ENCODE data around the gene THOP1. TPM values are rescaled to one million over a fixed set of nuclear protein-coding genes. Genes with fewer than 3 reads are reported as not detected.

THOP1 gene
- total RNA-seq, 2 experiments from 2014 or later, result 126 TPM

DNA sequence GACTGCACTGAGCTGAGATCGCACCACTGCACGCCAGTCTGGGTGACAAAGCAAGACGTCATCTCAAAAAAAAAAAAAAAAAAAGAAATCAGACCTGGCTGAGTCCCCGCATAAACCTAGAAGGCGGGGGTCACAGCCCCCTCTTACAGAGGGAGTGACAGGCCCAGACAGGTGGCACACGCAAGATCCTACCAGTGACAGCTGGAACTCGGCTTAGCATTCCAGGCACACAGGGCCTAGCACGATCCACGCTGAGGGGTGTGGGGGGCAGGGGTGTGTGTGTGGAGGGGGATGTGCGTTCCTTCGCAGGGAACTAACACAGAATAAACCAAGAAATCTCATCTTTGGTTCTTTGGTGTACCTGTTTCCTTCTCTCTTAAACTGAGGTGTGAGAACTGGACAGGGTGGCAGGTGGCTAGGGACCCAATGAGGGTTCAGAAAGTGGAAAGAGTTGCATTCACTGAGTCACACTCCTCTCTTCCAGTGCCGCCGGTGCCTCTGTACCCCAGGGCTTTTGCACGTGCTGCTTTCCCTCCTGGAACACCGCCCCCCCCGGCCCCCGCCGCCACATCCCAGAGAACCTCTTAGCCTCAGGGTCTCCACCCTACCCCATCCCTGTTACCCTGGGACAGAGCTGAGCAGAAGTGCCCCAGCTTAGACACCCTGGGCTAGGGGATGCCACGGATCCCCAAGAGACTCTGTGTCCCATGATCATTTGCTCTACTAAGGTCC, 7.2 kb upstream of the THOP1 start:
- Mint-ChIP-seq H3K4me3 (no peak overlapping the region), H3K36me3 (peaks cover 4% of the 10 kb centered on the region), H3K4me1 (ENCODE audit: low read depth) (peaks cover 54% of the 10 kb centered on the region), H3K27me3 (no peaks in the 10 kb centered on the region), H3K27ac (no peak overlapping the region), H3K9me3 (no peaks in the 10 kb centered on the region)
- ChIA-PET CTCF (no interaction called here), POLR2A (no interaction called here)
- intact Hi-C loops (cut with micrococcal nuclease), result no loop called here
- DNase-seq, result no peak

DNA sequence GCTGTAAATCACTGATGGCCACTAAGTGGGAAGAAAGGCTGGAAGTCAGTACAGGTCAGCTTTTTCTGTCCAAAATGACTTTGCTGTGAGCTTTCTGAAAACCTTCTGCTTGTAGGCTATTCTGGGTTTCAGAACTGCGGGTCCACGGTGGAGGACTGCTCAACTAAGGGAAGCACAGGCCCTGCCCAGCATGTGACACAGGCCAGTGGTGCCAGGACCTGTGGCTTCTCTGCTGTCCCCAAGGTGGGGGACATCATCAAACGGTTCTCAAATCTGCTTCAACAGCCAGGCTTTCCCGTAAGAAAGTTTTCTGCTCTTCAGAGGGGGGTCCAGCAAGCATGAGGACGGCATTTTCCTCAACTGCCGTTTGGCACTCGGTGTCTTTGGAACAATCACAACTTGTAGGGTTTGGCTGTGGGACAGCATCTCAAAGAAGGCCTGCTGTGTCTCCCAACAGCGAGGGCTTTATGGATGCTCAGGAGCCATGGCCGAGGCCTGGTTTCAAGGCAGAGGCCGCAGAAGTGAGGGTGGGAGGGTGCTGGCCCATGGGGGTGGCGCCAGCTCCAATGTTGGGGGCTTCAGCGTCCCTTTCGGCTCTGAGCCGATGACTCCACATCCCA, 6.1 kb upstream of the THOP1 start:
- intact Hi-C loops (cut with micrococcal nuclease), result no loop called here
- Mint-ChIP-seq H3K36me3 (peaks cover 4% of the 10 kb centered on the region), H3K4me3 (no peak overlapping the region), H3K27me3 (no peaks in the 10 kb centered on the region), H3K4me1 (ENCODE audit: low read depth) (peaks cover 60% of the 10 kb centered on the region), H3K27ac (no peak overlapping the region), H3K9me3 (no peaks in the 10 kb centered on the region)
- ChIA-PET POLR2A (no interaction called here), CTCF (no interaction called here)
- DNase-seq, result no peak

DNA sequence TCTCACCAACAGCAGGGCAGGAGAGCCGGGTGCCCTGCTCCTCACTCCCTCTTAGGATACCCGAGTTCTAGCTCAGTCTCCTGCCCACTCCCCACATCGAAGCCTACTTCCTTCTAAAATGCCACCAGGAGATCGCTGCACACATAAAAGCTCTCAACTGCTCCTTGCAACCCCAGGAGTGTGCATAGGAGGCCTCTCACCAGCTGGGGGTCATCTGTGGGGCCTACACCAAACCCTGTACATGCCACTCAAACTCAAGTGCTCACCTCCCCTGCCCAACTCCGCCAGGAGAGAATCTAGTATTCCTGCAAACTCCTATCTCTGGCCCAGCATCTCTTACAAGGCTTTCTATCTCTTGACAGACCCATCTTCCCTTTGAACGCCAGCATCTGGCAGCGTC, 5.0 kb upstream of the THOP1 start:
- no peak overlapping the region for H3K4me3 Mint-ChIP-seq

DNA sequence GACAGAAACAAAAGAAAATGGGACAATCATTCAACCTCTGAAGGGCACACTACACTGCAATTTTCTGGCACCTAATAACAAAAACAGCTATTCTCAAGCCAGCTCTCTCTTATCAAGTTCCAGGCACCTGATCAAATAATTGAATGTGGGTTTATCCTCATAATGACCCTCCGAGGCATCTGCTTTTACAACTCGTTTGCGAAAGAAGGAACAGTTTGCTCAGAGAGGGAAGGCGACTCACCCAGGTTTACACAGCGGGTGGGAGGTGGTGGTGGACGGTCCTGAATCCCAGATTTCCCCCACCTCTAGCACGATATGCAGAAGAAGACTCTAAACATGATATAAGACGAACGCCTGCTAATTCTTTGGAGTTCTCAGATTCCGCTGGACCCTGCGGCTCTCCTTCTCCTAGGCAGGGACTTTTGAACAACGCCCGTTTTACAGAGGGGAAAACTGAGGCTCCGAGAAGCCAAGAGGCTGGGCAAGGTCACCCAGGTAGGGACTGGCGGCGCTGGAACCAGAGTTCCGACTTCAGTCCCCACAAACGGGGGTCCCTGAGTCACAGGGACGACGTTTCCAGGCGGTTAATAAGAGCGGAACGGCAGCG, 2.9 kb upstream of the THOP1 start:
- Mint-ChIP-seq H3K4me3 (peak overlapping the region; percentile 89), H3K36me3 (peaks cover 8% of the 10 kb centered on the region), H3K4me1 (ENCODE audit: low read depth) (peaks cover 52% of the 10 kb centered on the region), H3K9me3 (no peaks in the 10 kb centered on the region), H3K27ac (peak overlapping the region; percentile 66), H3K27me3 (no peaks in the 10 kb centered on the region)
- ChIA-PET CTCF (interaction anchor here (0.6 to 1.8 kb wide), 7 partner anchors 33 to 171 kb away, joined by 3 to 8 read pairs (median 4); no protein-coding TSS in a partner anchor), POLR2A (interaction anchor here (1.3 kb wide), 1 partner anchor 306 kb away, joined by 3 read pairs; no protein-coding TSS in a partner anchor)
- peak; percentile 38 for DNase-seq
- intact Hi-C loops (cut with micrococcal nuclease), result loop anchor here (10.0 kb wide), 1 partner anchor 722 kb away; the partner anchor contains the start of genes DOHH and FZR1

More for the DNA sequence above, 5.0 kb upstream of the THOP1 start:
- ChIA-PET POLR2A (no interaction called here), CTCF (interaction anchor here (0.9 to 1.9 kb wide), 2 partner anchors 82 to 132 kb away, joined by 3 to 5 read pairs; no protein-coding TSS in a partner anchor)
- no peak overlapping the region for H3K27ac Mint-ChIP-seq
- H3K9me3 Mint-ChIP-seq, result no peaks in the 10 kb centered on the region
- peaks cover 53% of the 10 kb centered on the region for H3K4me1 Mint-ChIP-seq (ENCODE audit: low read depth)
- H3K27me3 Mint-ChIP-seq, result no peaks in the 10 kb centered on the region
- peaks cover 2% of the 10 kb centered on the region for H3K36me3 Mint-ChIP-seq
- intact Hi-C loops (cut with micrococcal nuclease), result loop anchor here (10.0 kb wide), 1 partner anchor 725 kb away; the partner anchor contains the start of genes DOHH and FZR1
- no peak for DNase-seq

DNA sequence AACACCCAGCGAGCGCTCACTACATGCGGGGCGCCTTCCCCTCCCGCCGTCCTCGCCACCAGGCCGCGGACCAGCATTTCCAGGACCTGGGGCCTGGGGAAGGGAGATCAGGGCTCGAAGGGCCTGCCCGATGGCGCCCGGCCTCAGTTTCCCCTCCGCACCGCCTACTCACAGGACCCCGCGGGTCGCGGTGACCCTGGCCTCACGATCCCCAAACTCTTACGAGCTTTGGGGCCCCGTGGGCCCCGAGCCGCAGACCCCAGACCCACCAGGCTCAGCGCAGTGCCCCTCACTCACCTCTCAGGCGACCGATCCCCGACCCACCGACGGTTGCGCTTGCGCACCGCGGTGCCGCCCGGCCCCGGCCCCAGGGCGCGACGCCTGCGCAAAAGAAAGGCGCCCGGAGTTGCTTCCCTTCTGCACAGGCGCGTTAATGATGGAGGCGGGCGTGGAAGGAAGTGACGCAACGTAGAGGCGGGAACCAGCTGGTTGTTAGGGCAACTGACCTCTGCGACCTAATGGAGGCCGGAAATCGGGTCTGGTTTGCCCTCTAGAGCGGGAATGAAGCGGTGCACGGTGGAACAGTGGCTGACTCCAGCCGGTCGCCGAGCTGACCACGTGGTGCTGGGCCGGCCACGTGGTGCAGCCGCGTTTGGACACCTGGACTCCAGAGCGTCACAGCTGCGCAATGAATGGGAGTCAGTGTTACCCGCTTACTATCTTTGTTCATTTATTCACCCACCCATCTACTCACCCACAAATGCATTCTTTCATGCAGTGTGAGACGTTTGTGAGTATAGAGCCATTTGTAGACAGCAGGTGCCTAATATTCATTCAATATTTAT, 2.1 kb upstream of the THOP1 start, which contains the start of gene SGTA:
Gene SGTA (minus strand): TSS at position 338 of the 845 bp plus-strand sequence. CDS start 14,205 bp downstream, outside the sequence.
- H3K4me1 Mint-ChIP-seq (ENCODE audit: low read depth), result peaks cover 57% of the 10 kb centered on the region
- intact Hi-C loops (cut with micrococcal nuclease), result loop anchor here (1.0 to 10.0 kb wide), 3 partner anchors 43 to 722 kb away; partner anchors contain the start of genes DOHH, FZR1, NCLN and SLC39A3
- no peaks in the 10 kb centered on the region for H3K9me3 Mint-ChIP-seq
- CTCF ChIA-PET, result interaction anchor here (0.6 to 1.8 kb wide), 5 partner anchors 24 to 140 kb away, joined by 3 to 6 read pairs (median 3); no protein-coding TSS in a partner anchor
- POLR2A ChIA-PET, result interaction anchor here (1.3 kb wide), 1 partner anchor 307 kb away, joined by 3 read pairs; no protein-coding TSS in a partner anchor
- peak; percentile 99 for DNase-seq
- peaks cover 8% of the 10 kb centered on the region for H3K36me3 Mint-ChIP-seq
- peak within 1 kb of the TSS; percentile 89 for H3K4me3 Mint-ChIP-seq
- H3K27me3 Mint-ChIP-seq, result no peaks in the 10 kb centered on the region
- peak within 1 kb of the TSS; percentile 91 for H3K27ac Mint-ChIP-seq

DNA sequence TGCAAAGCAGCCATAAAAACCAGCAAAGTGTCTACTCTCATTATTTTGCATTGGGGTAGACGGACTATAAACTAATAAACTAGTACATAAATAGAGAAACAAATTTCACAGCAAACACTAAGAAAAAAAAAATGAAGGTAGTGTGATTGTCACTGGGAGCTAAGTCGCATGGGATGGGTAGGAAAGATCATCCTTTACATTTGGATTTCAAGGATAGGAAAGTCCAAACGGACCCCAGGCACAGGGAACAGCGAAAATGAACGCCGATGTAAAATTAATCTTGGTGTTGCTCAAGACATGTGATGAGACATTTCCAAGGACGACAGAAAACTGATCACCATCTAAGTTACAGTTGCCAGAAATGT, 1.5 kb upstream of the THOP1 start:
- Mint-ChIP-seq H3K4me1 (ENCODE audit: low read depth) (peaks cover 56% of the 10 kb centered on the region), H3K27ac (peak overlapping the region; percentile 91), H3K27me3 (no peaks in the 10 kb centered on the region), H3K9me3 (no peaks in the 10 kb centered on the region), H3K36me3 (peaks cover 8% of the 10 kb centered on the region), H3K4me3 (peak overlapping the region; percentile 89)
- no peak for DNase-seq
- POLR2A ChIA-PET, result interaction anchor here (1.3 kb wide), 1 partner anchor 307 kb away, joined by 3 read pairs; no protein-coding TSS in a partner anchor
- CTCF ChIA-PET, result interaction anchor here (1.0 to 1.8 kb wide), 2 partner anchors 24 to 34 kb away, joined by 3 to 6 read pairs; no protein-coding TSS in a partner anchor
- intact Hi-C loops (cut with micrococcal nuclease), result loop anchor here (1.0 to 10.0 kb wide), 4 partner anchors 35 to 721 kb away; partner anchors contain the start of genes DOHH, FZR1, NCLN and SLC39A3

DNA sequence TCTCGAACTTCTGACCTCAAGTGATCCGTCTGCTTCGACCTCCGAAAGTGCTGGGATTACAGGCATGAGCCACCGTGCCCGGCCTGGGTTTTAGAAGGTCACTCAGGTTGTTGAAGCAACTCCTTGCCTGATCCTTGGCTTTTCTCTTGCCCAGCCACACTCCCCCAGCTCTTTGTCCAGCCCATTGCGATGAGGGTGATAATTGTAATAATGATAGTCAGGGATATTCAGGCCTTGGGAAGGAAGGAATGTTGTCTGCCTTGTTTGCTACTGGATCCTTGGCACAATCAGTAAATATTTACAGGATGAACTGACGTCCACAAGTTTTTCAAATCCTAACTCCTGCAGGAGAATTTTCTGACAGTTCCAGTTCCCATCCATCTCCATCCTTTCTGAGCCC, 1.8 kb downstream of the THOP1 start:
- no peak for DNase-seq
- intact Hi-C loops (cut with micrococcal nuclease), result loop anchor here (10.0 kb wide), 1 partner anchor 718 kb away; the partner anchor contains the start of genes DOHH and FZR1
- H3K27me3 Mint-ChIP-seq, result no peaks in the 10 kb centered on the region
- H3K9me3 Mint-ChIP-seq, result no peaks in the 10 kb centered on the region
- ChIA-PET CTCF (interaction anchor here (1.3 kb wide), 1 partner anchor 138 kb away, joined by 4 read pairs; no protein-coding TSS in a partner anchor), POLR2A (no interaction called here)
- H3K27ac Mint-ChIP-seq, result no peak overlapping the region
- peaks cover 11% of the 10 kb centered on the region for H3K36me3 Mint-ChIP-seq
- H3K4me3 Mint-ChIP-seq, result peak overlapping the region; percentile 45
- peaks cover 43% of the 10 kb centered on the region for H3K4me1 Mint-ChIP-seq (ENCODE audit: low read depth)

DNA sequence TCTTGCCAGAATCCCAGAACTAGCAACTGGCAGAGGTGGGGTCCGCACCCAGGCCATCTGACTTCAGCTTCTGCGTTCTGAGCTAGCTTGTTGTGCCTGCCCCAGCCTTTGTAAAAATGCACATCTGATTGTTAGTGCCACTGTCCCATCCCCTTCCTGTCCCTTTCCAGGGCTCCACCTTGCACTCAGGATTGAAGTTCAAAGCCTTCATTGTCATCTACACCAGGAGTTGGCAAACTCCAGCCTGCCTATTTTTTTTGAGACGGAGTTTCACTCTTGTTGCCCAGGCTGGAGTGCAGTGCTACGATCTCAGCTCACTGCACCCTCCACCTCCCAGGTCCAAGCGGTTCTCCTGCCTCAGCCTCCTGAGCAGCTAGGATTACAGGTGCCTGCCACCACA, 2.9 kb downstream of the THOP1 start:
- POLR2A ChIA-PET, result no interaction called here
- peaks cover 15% of the 10 kb centered on the region for H3K36me3 Mint-ChIP-seq
- no peak overlapping the region for H3K27ac Mint-ChIP-seq
- peaks cover 38% of the 10 kb centered on the region for H3K4me1 Mint-ChIP-seq (ENCODE audit: low read depth)
- no peaks in the 10 kb centered on the region for H3K9me3 Mint-ChIP-seq
- intact Hi-C loops (cut with micrococcal nuclease), result loop anchor here (10.0 kb wide), 1 partner anchor 717 kb away; the partner anchor contains the start of genes DOHH and FZR1
- no peaks in the 10 kb centered on the region for H3K27me3 Mint-ChIP-seq
- CTCF ChIA-PET, result interaction anchor here (1.3 kb wide), 1 partner anchor 140 kb away, joined by 4 read pairs; no protein-coding TSS in a partner anchor
- no peak overlapping the region for H3K4me3 Mint-ChIP-seq
- DNase-seq, result no peak

DNA sequence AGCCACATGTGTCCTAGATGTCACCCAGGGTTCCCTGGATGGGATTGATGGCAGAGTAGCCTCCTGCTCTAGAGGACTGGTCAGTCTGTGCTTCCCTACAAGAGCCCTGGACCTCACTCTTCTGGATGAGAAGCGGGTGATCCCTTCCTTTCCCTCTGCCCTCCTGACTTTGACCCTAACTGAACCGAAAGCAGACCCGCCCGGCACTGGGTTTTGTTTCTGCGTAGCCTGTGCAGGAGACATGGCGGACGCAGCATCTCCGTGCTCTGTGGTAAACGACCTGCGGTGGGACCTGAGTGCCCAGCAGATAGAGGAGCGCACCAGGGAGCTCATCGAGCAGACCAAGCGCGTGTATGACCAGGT, 4.9 kb downstream of the THOP1 start:
- H3K27me3 Mint-ChIP-seq, result no peaks in the 10 kb centered on the region
- CTCF ChIA-PET, result no interaction called here
- no peak overlapping the region for H3K4me3 Mint-ChIP-seq
- peaks cover 25% of the 10 kb centered on the region for H3K4me1 Mint-ChIP-seq (ENCODE audit: low read depth)
- intact Hi-C loops (cut with micrococcal nuclease), result no loop called here
- peaks cover 23% of the 10 kb centered on the region for H3K36me3 Mint-ChIP-seq
- H3K27ac Mint-ChIP-seq, result no peak overlapping the region
- H3K9me3 Mint-ChIP-seq, result no peaks in the 10 kb centered on the region
- POLR2A ChIA-PET, result no interaction called here
- DNase-seq, result no peak

DNA sequence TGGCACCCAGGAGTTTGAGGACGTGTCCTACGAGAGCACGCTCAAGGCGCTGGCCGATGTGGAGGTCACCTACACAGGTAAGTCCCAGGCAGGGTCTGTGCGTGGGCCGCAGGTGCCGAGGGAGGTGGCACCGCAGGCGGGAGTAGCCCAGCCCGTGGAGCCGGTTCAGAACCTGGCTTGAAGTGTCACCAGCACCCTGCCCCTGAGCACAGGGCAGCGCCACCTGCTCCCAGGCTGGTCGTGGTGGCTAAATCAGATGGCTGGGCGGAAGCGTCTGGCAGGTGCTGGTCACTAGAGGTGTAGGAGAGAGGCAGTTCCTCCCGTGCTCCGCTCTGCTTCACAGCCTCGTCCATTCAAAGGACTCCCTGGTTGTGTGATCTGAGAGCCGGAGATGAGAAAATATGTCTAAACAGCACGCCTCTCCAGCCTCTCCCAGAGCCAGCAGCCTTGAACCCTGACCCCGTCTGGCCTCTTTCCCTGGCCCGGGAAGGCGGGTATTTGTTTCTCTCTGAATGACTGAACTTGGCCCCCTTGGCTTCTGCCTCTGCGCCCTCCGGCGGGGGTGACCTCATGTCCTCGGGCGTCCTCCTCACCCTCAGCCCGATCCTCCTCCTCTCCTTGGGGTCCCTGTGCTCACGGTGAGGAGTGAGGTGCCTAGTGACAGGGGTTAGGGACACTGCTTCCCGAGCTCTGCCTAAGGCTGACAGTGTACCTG, 5.4 kb downstream of the THOP1 start:
- no peak overlapping the region for H3K27ac Mint-ChIP-seq
- peaks cover 25% of the 10 kb centered on the region for H3K36me3 Mint-ChIP-seq
- no peak overlapping the region for H3K4me3 Mint-ChIP-seq
- ChIA-PET CTCF (no interaction called here), POLR2A (no interaction called here)
- peaks cover 25% of the 10 kb centered on the region for H3K4me1 Mint-ChIP-seq (ENCODE audit: low read depth)
- DNase-seq, result no peak
- no peaks in the 10 kb centered on the region for H3K9me3 Mint-ChIP-seq
- no peaks in the 10 kb centered on the region for H3K27me3 Mint-ChIP-seq
- intact Hi-C loops (cut with micrococcal nuclease), result no loop called here

DNA sequence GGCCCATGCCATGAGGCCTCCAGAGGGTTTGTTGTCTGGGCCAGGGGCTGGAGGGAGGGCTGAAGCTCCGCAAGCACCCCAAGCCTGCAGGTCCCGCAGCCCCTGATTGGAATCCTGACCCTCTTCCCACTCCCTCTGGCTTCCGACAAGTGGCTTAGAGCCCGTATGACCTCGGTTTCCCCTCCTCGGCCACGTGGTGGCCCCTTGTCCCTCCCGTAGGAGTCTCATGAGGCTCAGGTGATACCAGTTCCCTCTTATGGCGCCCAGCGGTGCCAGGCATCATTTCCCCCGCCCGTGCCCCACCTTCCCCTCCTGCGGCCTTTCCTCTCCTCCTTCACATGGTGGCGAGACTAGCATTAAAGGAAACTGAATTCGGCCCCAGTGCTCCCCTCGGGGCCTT, 6.1 kb downstream of the THOP1 start:
- no peaks in the 10 kb centered on the region for H3K9me3 Mint-ChIP-seq
- intact Hi-C loops (cut with micrococcal nuclease), result no loop called here

More for the DNA sequence above, 6.1 kb downstream of the THOP1 start:
- Mint-ChIP-seq H3K4me3 (no peak overlapping the region), H3K27me3 (no peaks in the 10 kb centered on the region), H3K27ac (no peak overlapping the region), H3K36me3 (peaks cover 31% of the 10 kb centered on the region), H3K4me1 (ENCODE audit: low read depth) (peaks cover 19% of the 10 kb centered on the region)
- ChIA-PET POLR2A (no interaction called here), CTCF (no interaction called here)
- DNase-seq, result no peak

All from activated CD4-positive, alpha-beta memory T cell treated with anti-CD3 and anti-CD28 coated beads for 36 hours (primary cell).